Loucy (cell line): ENCODE data around the gene PACRGL.

Source experiments
- H2AFZ ChIP-seq: fragments of 200-600 bp; sonication (generic); 2 replicates; pipeline ENCODE4 v1.6.0; 2016; ENCODE audit warnings: antibody characterized with exemption, mild to moderate bottlenecking, low read length, moderate library complexity
- H3F3A ChIP-seq: fragments of 200-600 bp; 2 replicates; pipeline ENCODE4 v1.6.0; 2016; ENCODE audit warnings: antibody characterized with exemption, low read depth, mild to moderate bottlenecking
- H3K27me3 ChIP-seq: fragments of 200-600 bp; sonication (generic); 2 replicates; pipeline ENCODE4 v1.6.1; 2014; ENCODE audit warnings: low read length, mild to moderate bottlenecking; ENCODE audit not compliant: insufficient read depth, poor library complexity, severe bottlenecking
- H3K36me3 ChIP-seq: fragments of 200-600 bp; sonication (generic); 2 replicates; pipeline ENCODE4 v1.6.1; 2016; ENCODE audit warnings: low read length; ENCODE audit not compliant: insufficient read depth
- H3K4me1 ChIP-seq: fragments of 200-600 bp; sonication (generic); 2 replicates; pipeline ENCODE4 v1.5.1; 2014; ENCODE audit warnings: low read length, mild to moderate bottlenecking; ENCODE audit not compliant: insufficient read depth, poor library complexity, severe bottlenecking
- H3K4me2 ChIP-seq: fragments of 200-600 bp; sonication (generic); 2 replicates; pipeline ENCODE4 v1.6.0; 2014; ENCODE audit warnings: antibody characterized with exemption, low read length, low read depth, mild to moderate bottlenecking; ENCODE audit not compliant: poor library complexity, severe bottlenecking
- H3K4me3 ChIP-seq: fragments of 200-600 bp; sonication (generic); 2 replicates; pipeline ENCODE4 v1.5.1; 2014; ENCODE audit warnings: low read length, mild to moderate bottlenecking, mixed read lengths; ENCODE audit not compliant: poor library complexity, severe bottlenecking
- H3K79me2 ChIP-seq: fragments of 200-600 bp; sonication (generic); 2 replicates; pipeline ENCODE4 v1.6.1; 2014; ENCODE audit warnings: low read length; ENCODE audit not compliant: insufficient read depth
- H3K9ac ChIP-seq: fragments of 200-600 bp; sonication (generic); 2 replicates; pipeline ENCODE4 v1.6.0; 2014; ENCODE audit warnings: mild to moderate bottlenecking, low read depth, low read length, moderate library complexity; ENCODE audit not compliant: poor library complexity, severe bottlenecking
- H3K9me2 ChIP-seq: fragments of 200-600 bp; sonication (generic); replicated peaks from 2 replicates; pipeline ENCODE4 v1.6.1; 2016; ENCODE audit warnings: low read depth, low read length, mixed read lengths
- H3K9me3 ChIP-seq: fragments of 200-600 bp; sonication (generic); 2 replicates; pipeline ENCODE4 v1.6.1; 2014; ENCODE audit warnings: mild to moderate bottlenecking, antibody characterized with exemption, low read length, low read depth; ENCODE audit not compliant: insufficient read depth
- H4K20me1 ChIP-seq: fragments of 200-600 bp; sonication (generic); 2 replicates; pipeline ENCODE4 v1.6.0; 2014; ENCODE audit warnings: antibody characterized with exemption, low read length, mild to moderate bottlenecking; ENCODE audit not compliant: insufficient read depth, poor library complexity, severe bottlenecking
- CTCF ChIP-seq: fragments of 200-600 bp; sonication (generic); conservative IDR thresholded peaks from 2 replicates; pipeline ENCODE4 v1.5.1; 2014; ENCODE audit warnings: mild to moderate bottlenecking, antibody characterized with exemption, low read length
- EZH2phosphoT487 ChIP-seq: fragments of 200-600 bp; IDR thresholded peaks from 2 replicates; pipeline ENCODE4 v1.6.1; 2018; ENCODE audit warnings: antibody characterized with exemption, mild to moderate bottlenecking, moderate library complexity, borderline replicate concordance

Gene PACRGL

GRCh38 chr4:20675786-20676185 lies 24.5 kb upstream of the PACRGL start:
- Histone ChIP-seq H2AFZ (no peak overlapping the region), H3K9me3 (no peaks in the 10 kb centered on the region), H3F3A (no peaks in the 10 kb centered on the region), H3K79me2 (no peaks in the 10 kb centered on the region), H3K9me2 (no peaks in the 10 kb centered on the region), H3K4me1 (no peaks in the 10 kb centered on the region), H4K20me1 (no peaks in the 10 kb centered on the region), H3K4me3 (no peak overlapping the region), H3K9ac (no peak overlapping the region), H3K27me3 (no peaks in the 10 kb centered on the region), H3K4me2 (no peak overlapping the region), H3K36me3 (no peaks in the 10 kb centered on the region)
- TF ChIP-seq EZH2phosphoT487 (no peak), CTCF (no peak)

DNA sequence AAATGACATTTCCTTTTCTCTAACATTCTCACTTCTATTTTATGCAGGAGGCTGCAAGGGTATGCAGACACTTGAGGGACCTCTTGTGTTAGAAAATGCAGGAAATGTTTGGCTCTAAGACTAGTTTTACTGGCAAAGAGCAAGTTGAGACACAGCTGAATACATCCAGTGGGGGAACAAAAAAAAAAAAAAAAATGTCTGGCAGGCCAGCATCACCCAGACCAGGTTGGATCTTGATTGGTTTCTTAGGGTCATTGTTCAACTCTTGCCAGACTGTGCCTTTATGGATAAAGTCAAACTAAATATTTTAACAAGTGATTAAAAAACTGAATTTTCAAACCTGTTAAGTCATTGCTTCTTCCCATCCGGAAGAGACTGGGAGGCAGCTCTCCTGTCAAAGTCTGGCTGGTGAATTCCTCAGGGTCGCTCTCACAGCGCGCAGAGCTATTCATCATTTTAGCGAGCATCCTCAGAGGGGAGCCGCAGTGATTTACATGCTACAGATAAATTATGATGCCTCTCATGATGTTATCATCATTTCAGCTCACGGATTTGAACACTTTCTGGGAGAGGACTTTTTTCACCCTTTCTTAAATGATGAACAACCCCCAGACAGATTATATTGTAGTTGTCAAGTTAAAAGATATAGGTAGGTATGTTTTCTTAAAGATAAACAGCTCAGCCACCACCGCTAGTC lies 23.6 kb upstream of the PACRGL start:
- Histone ChIP-seq H3K4me1 (no peaks in the 10 kb centered on the region), H3K27me3 (no peaks in the 10 kb centered on the region), H3K4me3 (no peak overlapping the region), H4K20me1 (no peaks in the 10 kb centered on the region), H3K4me2 (no peak overlapping the region), H2AFZ (no peak overlapping the region), H3K36me3 (no peaks in the 10 kb centered on the region), H3K9me2 (no peaks in the 10 kb centered on the region), H3K9ac (no peak overlapping the region), H3F3A (no peaks in the 10 kb centered on the region), H3K79me2 (no peaks in the 10 kb centered on the region), H3K9me3 (no peaks in the 10 kb centered on the region)
- TF ChIP-seq EZH2phosphoT487 (no peak), CTCF (no peak)

GRCh38 chr4:20678400-20678799 lies 21.9 kb upstream of the PACRGL start:
- Histone ChIP-seq H3K4me1 (no peaks in the 10 kb centered on the region), H2AFZ (0 out of 2 replicates have a peak overlapping the region, but pooled peaks have one; percentile 6), H3F3A (no peaks in the 10 kb centered on the region), H3K9me2 (no peaks in the 10 kb centered on the region), H3K36me3 (no peaks in the 10 kb centered on the region), H3K27me3 (no peaks in the 10 kb centered on the region), H3K9ac (no peak overlapping the region), H4K20me1 (no peaks in the 10 kb centered on the region), H3K79me2 (no peaks in the 10 kb centered on the region), H3K4me2 (no peak overlapping the region), H3K9me3 (no peaks in the 10 kb centered on the region), H3K4me3 (no peak overlapping the region)
- no peak for TF ChIP-seq EZH2phosphoT487
- no peak for TF ChIP-seq CTCF
